HG03460 (cell line): ENCODE data around the gene NOS1.
"Not testable (repeated sequence)": the region's sequence is repeated elsewhere in the genome, so short reads cannot be mapped to it uniquely, and the experiment has no call there.

Experiments used
- ATAC-seq: cut with Tn5 transposase; IDR thresholded peaks from one replicate; pipeline ENCODE4 v1.9.1; 2021; ENCODE audit not compliant: unreplicated experiment

NOS1 gene

GRCh38 chr12:117210266-117210918, 151.0 kb downstream of the NOS1 start:
- no peak for ATAC-seq

DNA sequence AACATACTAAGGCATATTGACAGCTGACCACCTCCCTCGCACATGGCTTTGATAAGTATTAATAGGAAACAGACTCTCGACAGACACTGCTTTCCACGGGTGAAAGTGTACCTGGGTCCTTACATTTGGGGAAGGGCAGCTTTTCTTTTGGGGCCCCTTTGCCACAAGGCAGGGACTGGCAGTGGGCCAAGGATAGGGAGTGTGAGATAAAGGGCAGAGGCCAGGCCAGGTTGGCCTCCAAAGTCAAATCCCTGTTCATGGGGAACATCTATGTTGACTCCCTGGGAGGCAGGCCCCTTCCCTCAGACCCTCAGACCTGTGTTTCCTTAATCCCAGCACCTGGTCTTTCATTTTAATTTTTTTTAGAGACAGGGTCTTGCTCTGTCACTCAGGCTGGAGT, 151.8 kb downstream of the NOS1 start:
- ATAC-seq = no peak

DNA sequence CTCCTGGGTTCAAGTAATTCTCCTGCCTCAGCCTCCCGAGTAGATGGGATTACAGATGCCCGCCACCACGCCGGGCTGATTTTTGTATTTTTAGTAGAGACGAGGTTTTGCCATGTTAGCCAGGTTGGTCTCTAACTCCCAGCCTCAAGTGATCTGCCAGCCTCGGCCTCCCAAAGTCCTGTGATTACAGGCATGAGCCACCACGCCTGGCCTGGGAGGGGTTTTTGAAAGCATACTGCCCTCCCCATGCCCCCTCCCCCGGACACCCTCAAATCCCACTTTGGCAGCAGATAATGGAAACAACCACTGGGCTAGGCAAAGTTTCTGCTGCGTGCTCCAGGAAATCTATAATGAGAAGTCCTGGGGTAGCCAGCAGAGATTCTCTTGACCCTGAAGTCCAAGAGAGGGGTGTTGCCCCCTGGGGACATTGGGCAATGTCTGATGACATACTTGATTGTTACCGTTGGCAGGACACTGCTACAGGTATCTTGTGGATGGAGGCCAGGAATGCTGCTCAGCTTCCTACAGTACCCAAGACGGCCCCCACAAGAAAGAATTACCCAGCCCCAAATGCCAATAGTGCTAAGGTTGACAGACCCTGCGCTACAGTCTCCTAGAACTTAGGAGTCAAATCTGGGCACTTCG, 152.5 kb downstream of the NOS1 start:
- no peak for ATAC-seq

DNA sequence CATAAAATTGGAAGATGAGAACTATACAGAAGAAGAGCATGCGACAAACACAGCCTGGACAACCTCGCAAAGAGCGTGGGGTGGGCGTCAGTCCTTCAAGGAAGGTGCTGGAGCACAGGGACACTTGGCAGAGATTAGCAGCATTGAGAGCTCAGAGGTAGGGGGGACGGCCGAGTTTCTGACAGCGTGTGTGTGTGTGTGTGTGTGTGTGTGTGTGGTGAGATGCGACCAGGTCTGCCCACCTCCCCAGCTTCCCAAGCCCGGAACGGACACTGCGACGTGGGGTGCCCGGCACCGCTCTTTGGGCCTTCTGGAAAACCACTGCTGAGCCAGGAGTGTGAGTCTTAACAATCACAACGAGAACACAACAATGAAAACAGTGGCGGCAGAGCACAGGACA, 153.2 kb downstream of the NOS1 start:
- no peak for ATAC-seq

DNA sequence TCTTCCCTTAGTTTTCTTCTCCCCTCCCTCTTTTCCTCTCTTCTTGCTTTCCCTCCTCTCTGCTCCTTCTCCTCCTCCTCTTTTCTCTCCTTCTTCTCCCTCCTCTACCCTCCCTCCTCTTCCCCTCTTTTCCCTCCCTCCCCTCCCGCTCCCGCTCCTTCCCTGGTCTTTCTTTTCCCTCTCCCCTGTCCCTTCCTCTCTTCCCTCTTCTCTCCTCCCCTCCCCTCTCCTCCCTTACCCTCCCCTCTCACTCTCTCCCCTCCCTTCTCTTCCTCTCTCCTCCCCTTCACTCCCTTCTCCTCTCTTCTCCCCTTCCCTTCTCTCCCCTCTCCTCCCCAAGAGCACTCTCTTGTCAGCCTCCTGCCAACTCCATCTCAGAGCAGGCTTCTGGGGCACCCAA, 153.8 kb downstream of the NOS1 start:
- no peak for ATAC-seq

DNA sequence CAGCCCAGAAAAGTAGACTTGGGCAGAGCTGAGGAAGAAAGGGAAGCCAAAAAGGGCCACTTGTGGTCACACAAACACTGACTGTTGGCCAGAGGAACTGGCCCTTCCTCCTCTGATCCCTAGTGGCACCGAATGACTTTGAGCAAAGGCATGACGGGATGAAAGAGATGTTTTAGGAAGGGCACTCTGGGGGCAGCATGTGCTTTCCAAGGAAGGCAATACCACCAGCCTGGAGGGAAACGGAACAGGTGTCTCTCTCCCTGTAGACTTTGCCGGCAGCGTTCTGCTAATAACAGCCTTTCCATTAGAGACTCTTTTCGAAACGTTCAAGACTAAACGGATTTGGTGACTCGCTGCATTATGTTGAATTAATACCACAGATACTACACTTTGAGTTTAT, 158.9 kb downstream of the NOS1 start:
- ATAC-seq = no peak

GRCh38 chr12:117202033-117202432, 159.4 kb downstream of the NOS1 start:
- ATAC-seq = no peak

DNA sequence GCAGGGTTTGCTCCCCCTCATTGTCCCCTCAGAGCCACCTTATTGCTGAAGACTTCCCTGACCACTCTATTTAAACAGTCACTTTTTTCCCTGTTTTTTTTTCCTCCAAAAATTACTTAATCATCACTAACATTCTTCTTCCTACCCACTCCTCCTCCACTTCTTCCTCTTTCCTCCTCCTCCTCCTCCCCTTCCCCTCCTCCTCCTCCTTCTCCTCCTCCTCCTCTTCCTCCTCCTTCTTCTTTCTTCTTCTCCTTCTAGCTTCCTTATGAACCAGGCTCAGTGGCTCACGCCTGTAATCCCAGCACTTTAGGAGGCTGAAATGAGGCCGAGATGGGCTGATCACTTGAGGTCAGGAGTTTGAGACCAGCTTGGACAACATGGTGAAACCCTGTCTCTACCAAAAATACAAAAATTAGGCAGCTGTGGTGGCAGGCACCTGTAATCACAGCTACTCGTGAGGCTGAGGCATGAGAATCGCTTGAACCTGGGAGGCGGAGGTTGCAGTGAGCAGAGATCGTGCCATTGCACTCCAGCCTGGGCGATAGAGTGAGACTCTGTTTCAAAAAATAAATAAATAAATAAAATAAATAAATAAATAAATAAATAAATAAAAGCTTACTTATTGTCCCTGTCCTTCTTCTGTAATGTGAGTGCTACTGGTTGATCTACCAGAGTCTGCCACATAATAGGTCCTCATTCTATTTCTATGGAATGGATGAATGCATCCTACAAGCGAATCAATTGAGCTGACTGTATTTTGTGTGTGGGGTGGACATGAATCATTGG, 161.3 kb downstream of the NOS1 start:
- ATAC-seq = not testable (repeated sequence)

DNA sequence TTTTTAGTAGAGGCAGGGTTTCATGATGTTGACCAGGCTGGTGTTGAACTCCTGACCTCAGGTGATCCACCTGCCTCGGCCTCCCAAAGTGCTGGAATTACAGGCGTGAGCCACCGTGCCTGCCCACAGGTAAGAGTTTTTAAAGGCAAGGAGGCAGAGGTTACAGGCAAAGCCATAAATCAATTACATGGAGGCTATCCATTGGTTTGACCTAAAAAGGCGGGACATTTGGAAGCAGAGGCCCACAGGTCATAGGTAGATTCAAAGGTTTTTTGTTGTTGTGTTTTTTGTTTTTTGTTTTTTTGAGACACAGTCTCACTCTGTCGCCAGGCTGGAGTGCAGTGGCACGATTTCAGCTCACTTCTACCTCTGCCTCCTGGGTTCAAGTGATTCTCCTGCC, 165.1 kb downstream of the NOS1 start:
- not testable (repeated sequence) for ATAC-seq

DNA sequence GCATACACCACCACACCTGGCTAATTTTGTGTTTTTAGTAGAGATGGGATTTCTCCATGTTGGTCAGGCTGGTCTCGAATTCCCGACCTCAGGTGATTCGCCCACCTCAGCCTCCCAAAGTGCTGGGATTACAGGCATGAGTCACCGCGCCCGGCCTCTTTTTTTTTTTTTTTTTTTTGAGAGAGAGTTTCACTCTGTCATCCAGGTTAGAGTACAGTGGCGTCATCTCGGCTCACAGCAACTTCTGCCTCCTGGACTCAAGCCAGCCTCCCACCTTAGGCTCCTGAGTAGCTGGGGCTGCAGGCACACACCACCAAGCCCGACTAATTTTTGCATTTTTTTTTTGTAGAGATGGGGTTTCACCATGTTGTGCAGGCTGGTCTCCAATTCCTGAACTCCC, 166.4 kb downstream of the NOS1 start:
- not testable (repeated sequence) for ATAC-seq

GRCh38 chr12:117193903-117194302, 167.5 kb downstream of the NOS1 start:
- no peak for ATAC-seq

DNA sequence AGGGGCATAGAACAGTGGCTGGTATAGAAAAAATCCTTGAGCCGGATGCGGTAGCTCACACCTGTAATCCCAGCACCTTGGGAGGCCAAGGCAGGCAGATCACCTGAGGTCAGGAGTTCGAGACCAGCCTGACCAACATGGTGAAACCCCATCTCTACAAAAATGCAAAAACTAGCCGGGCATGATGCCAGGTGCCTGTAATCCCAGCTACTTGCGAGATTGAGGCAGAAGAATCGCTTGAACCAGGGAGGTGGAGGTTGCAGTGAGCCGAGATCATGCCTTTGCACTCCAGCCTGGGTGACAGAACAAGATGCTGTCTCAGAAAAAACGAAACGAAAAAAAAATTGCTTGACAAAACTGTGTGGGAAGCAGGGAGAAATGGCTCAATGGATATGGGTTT, 168.8 kb downstream of the NOS1 start:
- not testable (repeated sequence) for ATAC-seq

- no peak for ATAC-seq
Observed at GRCh38 chr12:117192057-117192456, 169.4 kb downstream of the NOS1 start.

DNA sequence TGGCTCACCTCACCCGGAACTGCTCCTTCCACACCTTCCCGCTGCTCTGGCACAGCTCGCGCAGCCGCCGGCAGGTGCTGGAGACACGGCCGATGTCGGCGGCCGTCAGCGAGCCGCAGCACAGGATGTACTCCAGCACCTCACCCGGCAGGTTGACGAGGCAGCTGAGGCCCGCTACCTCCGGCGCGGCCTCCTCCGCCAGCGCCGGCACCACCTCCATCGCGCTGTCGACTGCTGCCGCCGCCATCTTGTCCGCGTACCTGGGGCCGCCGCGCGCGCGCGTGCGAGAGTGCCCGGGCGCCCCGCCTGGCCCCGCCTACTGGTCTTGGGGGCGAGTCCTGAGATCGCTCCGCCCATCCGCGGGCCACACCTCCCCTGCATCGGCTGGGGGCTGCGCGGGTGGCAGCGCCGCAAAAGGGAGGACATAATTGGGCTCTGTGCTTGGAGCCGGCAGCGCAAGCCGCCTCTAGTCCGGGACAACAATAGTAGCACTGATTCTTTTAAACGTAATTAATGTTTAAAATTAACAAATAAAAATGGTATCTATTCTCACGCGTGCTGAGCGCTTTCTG, 171.1 kb downstream of the NOS1 start, which contains the start of gene FBXO21:
TSS of gene FBXO21 (minus strand) at position 261 of the 572 bp plus-strand sequence. CDS start at position 247, 14 bp downstream.
- peak; percentile 92 for ATAC-seq

GRCh38 chr12:117189725-117190209, 171.7 kb downstream of the NOS1 start:
- peak; percentile 36 for ATAC-seq

- peak; percentile 4 for ATAC-seq
Observed at GRCh38 chr12:117188961-117189724, 172.3 kb downstream of the NOS1 start.

GRCh38 chr12:117188121-117188665, 173.2 kb downstream of the NOS1 start:
- ATAC-seq = no peak

DNA sequence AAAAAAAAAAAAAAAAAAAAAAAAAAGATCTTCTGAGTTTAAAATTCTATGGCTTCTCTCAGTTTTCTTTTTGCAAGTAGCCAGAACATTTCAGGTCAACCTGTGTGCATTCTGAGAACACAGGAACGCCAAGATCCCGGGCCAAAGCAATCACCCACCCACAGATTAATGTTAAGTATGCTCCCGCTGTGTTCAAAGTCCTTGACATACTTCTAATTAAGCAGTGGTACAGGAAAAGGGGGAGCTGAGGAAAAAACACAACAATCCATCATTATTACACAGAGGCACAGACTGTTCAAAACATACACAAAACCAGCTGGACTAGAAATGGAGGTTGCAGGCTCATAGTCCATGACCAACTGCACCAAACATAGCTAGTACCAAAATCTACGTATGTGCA, 174.0 kb downstream of the NOS1 start:
- no peak for ATAC-seq

GRCh38 chr12:117182866-117183265, 178.6 kb downstream of the NOS1 start:
- ATAC-seq = no peak

GRCh38 chr12:117181468-117181843, 180.0 kb downstream of the NOS1 start:
- not testable (repeated sequence) for ATAC-seq
